PFSK-1 (cell line): Measurements from ENCODE around the gene PLS1.

Source experiments
- FOXP2 ChIP-seq: optimal IDR thresholded peaks from 2 replicates; pipeline ENCODE3; 2011; ENCODE audit warnings: borderline replicate concordance, control low read depth, inconsistent platforms; ENCODE audit not compliant: insufficient read depth; ENCODE audit errors: extremely low read length, extremely low read depth
- POLR2AphosphoS5 ChIP-seq: IDR thresholded peaks from 2 replicates; pipeline ENCODE4 v1.6.1; 2012; ENCODE audit warnings: low read depth, mild to moderate bottlenecking, control low read depth, low read length, moderate library complexity
- SIN3A ChIP-seq: IDR thresholded peaks from 2 replicates; pipeline ENCODE4 v1.6.1; 2012; ENCODE audit warnings: mild to moderate bottlenecking, low read length, moderate library complexity, borderline replicate concordance; ENCODE audit not compliant: insufficient read depth
- TAF1 ChIP-seq: IDR thresholded peaks from 2 replicates; pipeline ENCODE4 v1.6.1; 2012; ENCODE audit warnings: low read length, control low read depth, borderline replicate concordance; ENCODE audit not compliant: insufficient read depth
- TF ChIP-seq, protein P1 (sequence below), 2 experiments: IDR thresholded peaks; 2 replicates each; pipeline versions ENCODE4 v1.6.1 to v1.8.0; 2011 to 2012; ENCODE audit warnings: low read depth in 2 of 2, low read length in 2 of 2, control low read depth in 1 of 2, inconsistent platforms in 1 of 2, mild to moderate bottlenecking in 1 of 2, moderate library complexity in 1 of 2; ENCODE audit not compliant: insufficient read depth in 1 of 2

The PLS1 gene

DNA sequence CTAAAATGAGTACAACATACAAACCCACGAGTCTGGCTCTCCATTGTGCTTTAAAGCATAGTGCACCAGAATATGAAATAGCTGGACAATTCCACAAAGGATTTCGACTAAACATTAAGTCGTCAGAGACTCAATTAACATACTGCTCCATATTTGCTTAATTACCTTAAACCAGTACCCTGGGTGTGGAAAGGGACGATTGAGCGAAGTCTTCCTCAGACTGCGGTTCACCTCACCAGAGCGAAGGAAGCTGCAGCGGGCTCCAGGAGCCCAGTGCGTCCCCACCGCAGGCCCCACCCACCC is 127.4 kb downstream of the PLS1 start:
- TF ChIP-seq TAF1 = peak; percentile 47; the same call in 1 of the 2 replicates
- TF ChIP-seq POLR2AphosphoS5 = no peak

DNA sequence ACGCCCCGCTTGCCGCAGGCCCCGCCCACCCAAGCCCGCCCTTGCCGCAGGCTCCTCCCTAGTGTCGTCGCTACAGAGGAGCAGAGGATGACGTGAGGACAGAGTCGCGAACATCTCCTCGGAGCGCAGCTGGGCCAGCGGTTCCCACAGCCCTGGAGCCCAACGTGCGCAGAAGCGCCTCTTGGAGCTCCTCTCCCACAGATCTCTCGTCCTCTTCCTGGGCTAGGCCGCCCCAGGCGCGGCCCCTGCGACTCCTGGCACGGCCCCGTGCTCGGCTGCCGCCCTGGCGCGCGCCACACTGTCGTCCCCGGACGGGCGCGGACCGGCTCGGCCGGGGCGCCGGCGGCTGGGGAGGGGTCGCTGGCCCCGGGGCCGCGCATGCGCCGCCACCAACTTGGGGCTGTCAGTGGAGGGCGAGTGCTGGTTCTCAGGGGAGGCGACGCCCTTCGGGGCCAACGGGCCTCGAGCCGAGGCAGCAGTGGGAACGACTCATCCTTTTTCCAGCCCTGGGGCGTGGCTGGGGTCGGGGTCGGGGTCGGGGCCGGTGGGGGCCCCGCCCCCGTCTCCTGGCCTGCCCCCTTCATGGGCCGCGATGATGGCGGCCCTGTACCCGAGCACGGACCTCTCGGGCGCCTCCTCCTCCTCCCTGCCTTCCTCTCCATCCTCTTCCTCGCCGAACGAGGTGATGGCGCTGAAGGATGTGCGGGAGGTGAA is 127.9 kb downstream of the PLS1 start, which contains the start of gene TRPC1:
TRPC1 (plus strand) TSS at position 67 of the 714 bp plus-strand sequence; CDS start at position 593, 526 bp downstream.
- TF ChIP-seq, protein P1, sequence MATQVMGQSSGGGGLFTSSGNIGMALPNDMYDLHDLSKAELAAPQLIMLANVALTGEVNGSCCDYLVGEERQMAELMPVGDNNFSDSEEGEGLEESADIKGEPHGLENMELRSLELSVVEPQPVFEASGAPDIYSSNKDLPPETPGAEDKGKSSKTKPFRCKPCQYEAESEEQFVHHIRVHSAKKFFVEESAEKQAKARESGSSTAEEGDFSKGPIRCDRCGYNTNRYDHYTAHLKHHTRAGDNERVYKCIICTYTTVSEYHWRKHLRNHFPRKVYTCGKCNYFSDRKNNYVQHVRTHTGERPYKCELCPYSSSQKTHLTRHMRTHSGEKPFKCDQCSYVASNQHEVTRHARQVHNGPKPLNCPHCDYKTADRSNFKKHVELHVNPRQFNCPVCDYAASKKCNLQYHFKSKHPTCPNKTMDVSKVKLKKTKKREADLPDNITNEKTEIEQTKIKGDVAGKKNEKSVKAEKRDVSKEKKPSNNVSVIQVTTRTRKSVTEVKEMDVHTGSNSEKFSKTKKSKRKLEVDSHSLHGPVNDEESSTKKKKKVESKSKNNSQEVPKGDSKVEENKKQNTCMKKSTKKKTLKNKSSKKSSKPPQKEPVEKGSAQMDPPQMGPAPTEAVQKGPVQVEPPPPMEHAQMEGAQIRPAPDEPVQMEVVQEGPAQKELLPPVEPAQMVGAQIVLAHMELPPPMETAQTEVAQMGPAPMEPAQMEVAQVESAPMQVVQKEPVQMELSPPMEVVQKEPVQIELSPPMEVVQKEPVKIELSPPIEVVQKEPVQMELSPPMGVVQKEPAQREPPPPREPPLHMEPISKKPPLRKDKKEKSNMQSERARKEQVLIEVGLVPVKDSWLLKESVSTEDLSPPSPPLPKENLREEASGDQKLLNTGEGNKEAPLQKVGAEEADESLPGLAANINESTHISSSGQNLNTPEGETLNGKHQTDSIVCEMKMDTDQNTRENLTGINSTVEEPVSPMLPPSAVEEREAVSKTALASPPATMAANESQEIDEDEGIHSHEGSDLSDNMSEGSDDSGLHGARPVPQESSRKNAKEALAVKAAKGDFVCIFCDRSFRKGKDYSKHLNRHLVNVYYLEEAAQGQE (IDR thresholded peaks at IDR 0.05; ENCODE audit: insufficient read depth in 1 of 2, low read depth in 2 of 2, low read length in 2 of 2) = no peak
- TF ChIP-seq FOXP2 (no peak), POLR2AphosphoS5 (peak; percentile 77; the same call in 1 of the 2 replicates), TAF1 (0 out of 2 replicates have a peak, but pooled peaks have one; percentile 39), SIN3A (no peak)

DNA sequence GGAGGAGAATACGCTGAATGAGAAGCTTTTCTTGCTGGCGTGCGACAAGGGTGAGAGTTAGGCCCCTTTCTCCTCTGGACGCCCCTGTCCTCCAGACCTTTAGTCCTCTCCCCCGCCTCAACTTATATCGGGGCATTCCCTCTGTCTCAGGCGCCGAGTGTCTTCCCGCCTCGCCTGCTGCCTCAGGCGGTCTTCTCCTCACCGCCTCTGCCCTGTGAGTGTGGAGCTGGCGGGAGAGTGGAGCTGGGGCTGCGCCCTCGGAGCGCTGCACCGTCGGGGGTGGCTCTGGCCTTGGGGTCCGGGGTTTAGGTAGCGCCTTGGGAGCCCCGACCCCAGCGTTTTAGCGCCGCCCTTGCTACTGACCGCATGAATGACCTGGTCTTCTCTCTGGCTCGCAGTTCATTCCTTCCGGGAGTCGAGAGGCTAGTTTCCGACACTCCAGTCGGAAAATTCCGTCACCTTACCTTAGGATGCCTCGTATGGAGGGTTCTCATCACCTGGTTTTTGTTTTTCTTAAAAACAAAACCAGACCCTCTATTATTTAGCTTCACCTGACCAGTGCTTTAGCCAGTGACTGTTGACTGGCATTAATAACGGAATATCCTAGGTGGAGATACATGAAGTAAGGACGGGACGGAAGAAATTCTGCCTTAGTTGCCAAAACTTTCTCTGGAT is 128.6 kb downstream of the PLS1 start:
- no peak for TF ChIP-seq SIN3A
- 0 out of 2 replicates have a peak, but pooled peaks have one; percentile 37 for TF ChIP-seq TAF1
- TF ChIP-seq FOXP2 = no peak

DNA sequence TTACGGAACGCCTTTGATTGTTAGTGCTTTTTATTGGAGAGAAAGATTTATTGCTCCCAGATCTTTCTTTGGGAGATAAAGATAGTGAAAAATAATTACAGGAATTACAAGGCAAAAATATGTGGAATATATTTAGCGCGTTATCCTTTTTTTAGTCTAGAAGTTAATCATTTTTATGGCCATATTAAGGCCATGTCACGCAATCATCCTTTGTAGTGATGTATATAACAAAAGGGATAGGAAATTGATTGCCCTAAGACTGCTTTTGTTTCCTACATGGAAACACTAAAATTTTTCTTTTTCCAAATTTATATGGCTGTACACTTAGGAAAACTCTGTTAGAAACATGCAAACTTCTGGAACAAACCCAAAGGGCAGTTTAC is 129.2 kb downstream of the PLS1 start:
- no peak for TF ChIP-seq SIN3A
- TF ChIP-seq, protein P1 (IDR thresholded peaks at IDR 0.05; ENCODE audit: insufficient read depth in 1 of 2, low read depth in 2 of 2, low read length in 2 of 2) = no peak
- no peak for TF ChIP-seq POLR2AphosphoS5
- TF ChIP-seq FOXP2 = no peak
- no peak for TF ChIP-seq TAF1

DNA sequence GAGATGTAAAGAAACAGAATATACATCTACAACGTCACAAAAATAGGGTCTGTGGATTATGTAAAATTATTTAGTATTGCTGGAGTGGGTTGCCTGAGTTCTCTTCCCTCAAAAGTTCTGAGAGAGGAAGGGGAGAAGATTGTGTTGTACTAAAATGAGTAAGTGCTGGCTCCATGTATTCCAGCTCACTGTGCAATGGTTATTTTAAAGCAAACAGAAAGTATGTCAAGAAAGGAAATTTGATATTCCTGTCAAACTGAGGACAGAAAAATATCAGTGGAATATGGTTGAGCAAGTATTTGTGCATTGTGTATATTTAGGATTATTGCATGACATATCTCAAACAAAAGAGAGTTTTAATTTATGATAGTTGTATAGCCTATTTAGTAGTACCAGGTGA is 129.8 kb downstream of the PLS1 start:
- TF ChIP-seq SIN3A = no peak
- TF ChIP-seq POLR2AphosphoS5 = no peak
- no peak for TF ChIP-seq FOXP2
- TF ChIP-seq, protein P1 (IDR thresholded peaks at IDR 0.05; ENCODE audit: insufficient read depth in 1 of 2, low read depth in 2 of 2, low read length in 2 of 2) = no peak
- no peak for TF ChIP-seq TAF1

DNA sequence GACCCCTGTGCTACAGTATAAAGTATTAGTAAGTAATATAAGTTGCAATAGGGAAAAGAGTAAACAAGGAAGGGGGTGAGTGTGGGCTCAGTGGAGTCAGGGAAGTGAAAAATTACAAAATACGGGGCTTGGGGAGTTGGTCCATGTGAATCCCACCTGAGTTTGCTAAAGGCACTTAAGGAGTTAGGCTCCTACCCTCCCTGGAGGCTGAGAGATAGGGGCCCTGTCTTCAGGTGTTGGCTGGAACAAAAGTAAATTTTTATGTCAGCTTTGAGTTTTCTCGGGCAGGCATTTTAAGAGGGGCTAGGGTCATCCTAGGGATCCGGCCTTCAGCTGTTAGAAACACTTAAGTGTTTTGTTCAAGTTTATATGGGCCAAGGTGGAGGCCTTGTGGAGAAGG is 135.9 kb downstream of the PLS1 start:
- TF ChIP-seq TAF1 = no peak
